Measurements from ENCODE around the gene LRRC3B.

The LRRC3B gene

GRCh38 chr3:26714485-26714884 lies 91.9 kb downstream of the LRRC3B start:
- no peak for DNase-seq

GRCh38 chr3:26715431-26715830 lies 92.9 kb downstream of the LRRC3B start:
- DNase-seq: no peak

GRCh38 chr3:26718315-26718714 lies 95.7 kb downstream of the LRRC3B start:
- DNase-seq: no peak

GRCh38 chr3:26719134-26719533 lies 96.6 kb downstream of the LRRC3B start:
- no peak for DNase-seq

GRCh38 chr3:26721047-26721446 lies 98.5 kb downstream of the LRRC3B start:
- no peak for DNase-seq

- no peak for DNase-seq
Observed at GRCh38 chr3:26731843-26732242, 109.3 kb downstream of the LRRC3B start.

GRCh38 chr3:26750263-26750662 lies 127.7 kb downstream of the LRRC3B start:
- DNase-seq: no peak

GRCh38 chr3:26752466-26752865 lies 129.9 kb downstream of the LRRC3B start:
- no peak for DNase-seq

GRCh38 chr3:26753095-26753494 lies 130.5 kb downstream of the LRRC3B start:
- no peak for DNase-seq

- no peak for DNase-seq
Observed at GRCh38 chr3:26757978-26758377, 135.4 kb downstream of the LRRC3B start.
